Testis (tissue), 2 donors: ENCODE measurements around the gene GLI3.

ENCODE experiments used
- POLR2A ChIP-seq: fragments of 450-650 bp; IDR thresholded peaks from one replicate; pipeline ENCODE4 v1.6.1; 2017; ENCODE audit warnings: antibody characterized with exemption, mild to moderate bottlenecking, moderate library complexity
- TF ChIP-seq, protein P1 (sequence below), 3 experiments: fragments of 450-650 bp in 2 of 3; fragments of 200-600 bp in 1 of 3; sonication (generic) in 1 of 3; IDR thresholded peaks; one replicate each; pipeline ENCODE4 v1.5.1; 2016 to 2019; ENCODE audit warnings: antibody characterized with exemption in 3 of 3, mild to moderate bottlenecking in 2 of 3, moderate library complexity in 1 of 3

DNA sequence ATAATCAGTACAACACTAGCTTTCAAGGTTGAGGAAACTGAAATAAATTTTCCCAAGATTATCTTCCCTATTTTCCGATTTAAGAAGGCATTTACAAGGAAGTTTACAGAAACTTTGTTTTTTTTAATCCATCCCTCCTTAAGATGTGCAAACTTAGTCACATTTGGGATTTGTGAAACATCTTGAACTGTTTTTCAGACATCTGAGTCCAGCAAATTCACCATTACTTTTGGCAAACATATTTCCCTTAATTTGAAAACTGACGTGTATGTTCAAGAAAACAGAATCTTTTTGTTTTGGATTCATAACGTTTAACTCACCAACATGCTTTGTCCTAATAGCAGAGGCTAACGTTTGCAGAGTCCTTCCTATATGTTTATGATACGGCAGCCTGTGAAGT, 19.5 kb downstream of the GLI3 start:
- TF ChIP-seq POLR2A = no peak
- TF ChIP-seq, protein P1, sequence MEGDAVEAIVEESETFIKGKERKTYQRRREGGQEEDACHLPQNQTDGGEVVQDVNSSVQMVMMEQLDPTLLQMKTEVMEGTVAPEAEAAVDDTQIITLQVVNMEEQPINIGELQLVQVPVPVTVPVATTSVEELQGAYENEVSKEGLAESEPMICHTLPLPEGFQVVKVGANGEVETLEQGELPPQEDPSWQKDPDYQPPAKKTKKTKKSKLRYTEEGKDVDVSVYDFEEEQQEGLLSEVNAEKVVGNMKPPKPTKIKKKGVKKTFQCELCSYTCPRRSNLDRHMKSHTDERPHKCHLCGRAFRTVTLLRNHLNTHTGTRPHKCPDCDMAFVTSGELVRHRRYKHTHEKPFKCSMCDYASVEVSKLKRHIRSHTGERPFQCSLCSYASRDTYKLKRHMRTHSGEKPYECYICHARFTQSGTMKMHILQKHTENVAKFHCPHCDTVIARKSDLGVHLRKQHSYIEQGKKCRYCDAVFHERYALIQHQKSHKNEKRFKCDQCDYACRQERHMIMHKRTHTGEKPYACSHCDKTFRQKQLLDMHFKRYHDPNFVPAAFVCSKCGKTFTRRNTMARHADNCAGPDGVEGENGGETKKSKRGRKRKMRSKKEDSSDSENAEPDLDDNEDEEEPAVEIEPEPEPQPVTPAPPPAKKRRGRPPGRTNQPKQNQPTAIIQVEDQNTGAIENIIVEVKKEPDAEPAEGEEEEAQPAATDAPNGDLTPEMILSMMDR (IDR thresholded peaks at IDR 0.05) = no peak
